AG04449 (cell line): ENCODE data around the gene CTPS2.
A peak's percentile ranks its signal among the peaks of the same experiment; 100 is the strongest.

ENCODE experiments used
- CTCF ChIA-PET: fragments of 350-600 bp; formaldehyde crosslinking; extraction: SDS; loops from one replicate; lab custom pipeline; 2021; ENCODE audit warnings: antibody characterized with exemption; lab: Yijun Ruan, JAX
- POLR2A ChIA-PET: fragments of 400-600, 350-600 bp; formaldehyde crosslinking; extraction: SDS; loops from one replicate; lab custom pipeline; 2020; ENCODE audit warnings: antibody characterized with exemption, inconsistent platforms; lab: Yijun Ruan, JAX
- DNase-seq: peaks from one replicate; pipeline ENCODE4 v3.0.0-alpha.2; 2010; ENCODE audit warnings: low read depth, low spot score
- H3K4me3 ChIP-seq: 2 replicates; pipeline ENCODE4 v1.5.1; 2011; ENCODE audit warnings: low read depth, mild to moderate bottlenecking, control low read depth, low read length
- TF ChIP-seq, protein P1 (sequence below): IDR thresholded peaks from one replicate; pipeline ENCODE4 v1.5.1; 2011; ENCODE audit warnings: mild to moderate bottlenecking, moderate library complexity, low read length, control low read depth, inconsistent platforms; ENCODE audit not compliant: insufficient read depth; ENCODE audit errors: missing control alignments

The CTPS2 gene

DNA sequence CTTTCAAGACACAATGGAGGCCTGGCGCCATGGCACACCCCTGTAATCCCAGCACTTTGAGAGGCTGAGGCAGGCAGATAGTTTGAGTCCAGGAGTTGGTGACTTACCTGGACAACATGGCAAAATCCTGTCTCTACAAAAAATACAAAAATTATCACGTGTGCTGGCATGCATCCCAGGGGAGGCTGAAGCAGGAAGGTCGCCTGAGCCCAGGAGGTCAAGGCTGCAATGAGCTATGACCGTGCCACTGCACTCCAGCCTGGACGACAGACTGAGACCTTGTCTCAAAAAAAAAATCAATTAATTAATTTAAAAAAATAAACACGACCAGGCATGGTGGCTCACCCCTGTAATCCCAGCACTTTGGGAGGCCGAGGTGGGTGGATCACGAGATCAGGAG, 2.0 kb upstream of the CTPS2 start:
- no peak for DNase-seq
- POLR2A ChIA-PET = no interaction called here
- TF ChIP-seq, protein P1, sequence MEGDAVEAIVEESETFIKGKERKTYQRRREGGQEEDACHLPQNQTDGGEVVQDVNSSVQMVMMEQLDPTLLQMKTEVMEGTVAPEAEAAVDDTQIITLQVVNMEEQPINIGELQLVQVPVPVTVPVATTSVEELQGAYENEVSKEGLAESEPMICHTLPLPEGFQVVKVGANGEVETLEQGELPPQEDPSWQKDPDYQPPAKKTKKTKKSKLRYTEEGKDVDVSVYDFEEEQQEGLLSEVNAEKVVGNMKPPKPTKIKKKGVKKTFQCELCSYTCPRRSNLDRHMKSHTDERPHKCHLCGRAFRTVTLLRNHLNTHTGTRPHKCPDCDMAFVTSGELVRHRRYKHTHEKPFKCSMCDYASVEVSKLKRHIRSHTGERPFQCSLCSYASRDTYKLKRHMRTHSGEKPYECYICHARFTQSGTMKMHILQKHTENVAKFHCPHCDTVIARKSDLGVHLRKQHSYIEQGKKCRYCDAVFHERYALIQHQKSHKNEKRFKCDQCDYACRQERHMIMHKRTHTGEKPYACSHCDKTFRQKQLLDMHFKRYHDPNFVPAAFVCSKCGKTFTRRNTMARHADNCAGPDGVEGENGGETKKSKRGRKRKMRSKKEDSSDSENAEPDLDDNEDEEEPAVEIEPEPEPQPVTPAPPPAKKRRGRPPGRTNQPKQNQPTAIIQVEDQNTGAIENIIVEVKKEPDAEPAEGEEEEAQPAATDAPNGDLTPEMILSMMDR = no peak
- CTCF ChIA-PET = no interaction called here
- no peak overlapping the region for H3K4me3 ChIP-seq

DNA sequence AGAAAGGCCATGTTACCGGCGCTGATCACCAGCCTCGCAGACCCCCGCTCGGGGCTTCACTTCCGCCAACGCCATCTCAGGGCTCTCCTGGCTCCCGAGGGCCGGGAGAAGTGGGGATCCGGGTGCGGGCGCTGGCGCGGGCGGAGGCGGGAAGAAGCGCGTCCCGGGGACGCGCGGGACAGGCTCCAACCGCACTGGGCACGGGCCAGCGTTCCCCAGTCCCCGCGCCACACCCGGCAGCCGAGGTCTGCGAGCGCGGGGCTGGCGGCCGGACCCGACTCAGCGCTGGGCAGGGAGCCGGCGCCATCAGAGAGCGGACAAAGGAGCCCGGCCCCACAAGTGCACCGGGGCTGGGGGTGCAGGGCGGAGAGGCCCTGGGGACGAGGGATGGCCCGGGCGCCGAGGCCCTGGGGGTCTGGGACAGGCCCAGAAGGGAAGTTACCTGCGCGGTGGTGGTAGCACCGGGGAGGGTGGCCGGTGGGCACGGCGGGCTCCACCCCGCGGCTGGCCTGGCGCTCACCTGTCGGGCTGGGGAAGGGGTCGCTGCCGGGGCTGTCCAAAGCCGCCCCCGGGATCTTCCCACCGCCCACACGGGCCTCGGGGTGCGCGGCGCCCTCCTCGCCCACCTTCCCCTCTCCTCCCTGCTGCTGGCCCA, 449 bp downstream of the CTPS2 start:
- TF ChIP-seq, protein P1 = no peak
- H3K4me3 ChIP-seq = peak overlapping the region; percentile 65
- CTCF ChIA-PET = no interaction called here
- no peak for DNase-seq
- POLR2A ChIA-PET = interaction anchor here (0.7 kb wide), 1 partner anchor 32 kb away, joined by 4 read pairs; no protein-coding TSS in a partner anchor

DNA sequence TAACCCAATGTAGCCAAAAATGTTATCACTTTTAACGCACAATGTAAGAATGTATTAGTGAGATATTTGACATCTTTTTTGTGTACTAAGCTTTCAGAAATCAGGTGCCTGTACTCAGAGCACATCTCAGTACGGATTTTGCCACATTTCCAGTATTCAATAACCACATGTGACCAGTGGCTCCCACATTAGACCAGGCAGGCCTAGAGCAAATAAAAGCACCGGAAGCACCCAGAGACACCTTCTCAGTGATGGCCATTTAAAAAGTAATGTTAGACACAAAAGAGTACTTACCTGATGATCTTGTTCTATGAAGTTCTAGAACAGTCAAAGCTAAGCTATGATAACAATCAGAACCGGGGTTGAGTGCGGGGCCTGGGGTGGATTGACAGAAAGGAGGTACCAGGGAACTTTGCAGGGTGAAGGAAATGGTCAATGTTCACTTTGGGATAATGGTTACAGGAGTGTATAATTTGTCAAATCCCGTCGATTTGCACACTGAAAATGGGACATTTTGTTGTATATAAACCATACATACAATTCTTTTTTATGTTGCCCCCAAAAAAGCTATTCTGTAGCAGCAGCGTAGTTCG, 1.2 kb downstream of the CTPS2 start:
- DNase-seq = no peak
- POLR2A ChIA-PET = no interaction called here
- TF ChIP-seq, protein P1 = no peak
- CTCF ChIA-PET = interaction anchor here (1.4 kb wide), 1 partner anchor 335 kb away, joined by 4 read pairs; no protein-coding TSS in a partner anchor
- H3K4me3 ChIP-seq = peak overlapping the region; percentile 65

DNA sequence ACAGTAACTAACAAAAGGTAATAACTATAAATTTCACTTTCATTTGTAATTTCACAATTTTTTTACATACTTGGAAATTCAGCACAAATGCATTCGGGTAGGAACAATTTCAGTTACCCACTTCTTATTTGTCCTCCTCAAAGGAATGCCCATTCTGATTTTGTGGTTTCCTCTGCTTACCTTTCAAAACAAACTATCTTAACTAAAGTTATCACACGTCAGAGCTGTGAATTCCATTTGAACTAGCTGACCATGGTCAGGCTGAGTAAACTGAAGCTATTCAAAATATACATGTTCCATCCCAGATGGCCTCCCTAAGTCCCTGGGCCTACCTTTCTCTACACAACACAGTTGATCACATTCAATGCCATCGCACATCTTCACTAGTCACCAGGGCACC, 4.5 kb downstream of the CTPS2 start:
- TF ChIP-seq, protein P1 = no peak
- ChIA-PET POLR2A (interaction anchor here (0.6 kb wide), 1 partner anchor 11 kb away, joined by 5 read pairs; no protein-coding TSS in a partner anchor), CTCF (no interaction called here)
- DNase-seq = no peak
- no peak overlapping the region for H3K4me3 ChIP-seq

DNA sequence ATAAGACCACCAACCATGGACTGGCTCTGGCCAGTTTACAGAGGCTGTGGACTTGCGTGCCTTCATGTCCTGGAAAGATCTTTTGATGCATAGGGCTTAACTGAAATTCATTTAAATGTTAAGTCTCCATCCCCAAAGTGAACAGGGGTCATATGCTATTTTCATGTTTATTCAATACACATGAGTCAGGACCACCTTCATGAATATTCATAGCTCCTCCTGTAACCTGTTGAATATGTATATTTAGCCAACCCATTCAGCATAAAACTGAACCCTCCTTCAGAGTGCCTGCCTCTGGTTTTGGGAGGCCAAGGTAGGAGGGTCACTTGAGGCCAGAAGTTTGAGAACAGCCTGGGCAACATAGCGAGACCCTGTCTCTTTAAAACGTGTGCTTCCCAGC, 7.1 kb downstream of the CTPS2 start:
- POLR2A ChIA-PET = no interaction called here

More for the DNA sequence above, 7.1 kb downstream of the CTPS2 start:
- CTCF ChIA-PET = no interaction called here
- DNase-seq = no peak
- TF ChIP-seq, protein P1 = no peak
- no peak overlapping the region for H3K4me3 ChIP-seq
